Fibroblast of peridontal ligament (primary cell): Measurements from ENCODE around the gene STAG3.

Experiments used
- DNase-seq: peaks from one replicate; pipeline ENCODE4 v3.0.0-alpha.2; 2010; ENCODE audit errors: extremely low read depth

Gene STAG3

DNA sequence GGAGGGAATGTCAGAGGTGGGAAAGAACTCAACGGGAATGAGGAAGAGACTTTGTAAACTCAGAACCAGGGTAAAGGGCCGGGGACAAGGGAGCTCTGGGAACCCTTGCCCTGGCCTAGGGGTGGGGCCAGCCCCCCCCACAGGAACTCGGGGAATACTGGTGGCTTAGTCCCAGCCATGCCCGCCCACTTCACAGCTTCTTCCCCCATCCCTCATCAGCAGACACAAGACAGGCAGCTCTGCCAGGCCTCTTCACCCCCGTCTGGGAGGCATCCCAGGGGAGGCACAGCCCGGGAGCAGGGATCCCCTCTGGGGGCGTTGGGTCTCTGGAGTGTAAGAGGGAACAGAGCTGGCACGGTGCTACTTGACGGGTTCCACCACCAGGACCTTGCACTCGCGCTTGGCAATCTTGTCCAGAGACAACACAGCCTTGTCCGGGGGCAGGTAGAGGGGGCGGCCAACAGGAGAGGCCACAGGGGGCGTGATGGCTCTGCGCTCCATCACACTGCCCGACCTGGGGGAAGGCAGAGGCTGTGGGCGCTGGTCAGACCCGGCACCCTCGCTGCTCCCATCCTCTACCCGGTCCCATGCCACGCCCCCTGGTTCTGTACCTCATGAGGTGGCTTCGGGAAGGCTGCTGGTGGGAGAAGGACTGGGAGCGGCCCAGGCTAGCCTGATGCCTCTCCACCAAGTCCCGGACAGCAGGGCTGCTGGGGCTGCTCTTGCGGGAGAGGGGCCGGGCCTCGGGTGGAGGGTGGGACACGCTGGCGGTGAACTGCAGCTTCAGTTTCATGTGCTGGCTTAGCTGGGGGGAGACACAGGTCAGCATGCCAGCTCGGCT, 22.8 kb upstream of the STAG3 start:
- no peak for DNase-seq

- no peak for DNase-seq
Measured at GRCh38 chr7:100155553-100156317, 22.0 kb upstream of the STAG3 start.

- no peak for DNase-seq
Measured at GRCh38 chr7:100156331-100157068, 21.2 kb upstream of the STAG3 start.

DNA sequence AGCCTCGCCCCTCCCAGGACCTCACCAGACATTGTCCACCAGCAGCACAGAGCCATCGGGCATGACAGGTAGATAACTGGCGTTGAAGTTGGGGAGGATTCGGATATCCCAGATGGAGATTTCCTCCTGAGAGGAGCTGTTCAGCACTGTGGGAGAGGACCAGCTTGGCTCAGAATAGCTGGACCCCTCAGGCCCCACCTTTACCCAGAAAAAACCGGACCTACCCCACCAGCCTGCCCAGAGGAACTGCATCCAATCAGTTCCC, 20.7 kb upstream of the STAG3 start:
- DNase-seq: no peak

DNA sequence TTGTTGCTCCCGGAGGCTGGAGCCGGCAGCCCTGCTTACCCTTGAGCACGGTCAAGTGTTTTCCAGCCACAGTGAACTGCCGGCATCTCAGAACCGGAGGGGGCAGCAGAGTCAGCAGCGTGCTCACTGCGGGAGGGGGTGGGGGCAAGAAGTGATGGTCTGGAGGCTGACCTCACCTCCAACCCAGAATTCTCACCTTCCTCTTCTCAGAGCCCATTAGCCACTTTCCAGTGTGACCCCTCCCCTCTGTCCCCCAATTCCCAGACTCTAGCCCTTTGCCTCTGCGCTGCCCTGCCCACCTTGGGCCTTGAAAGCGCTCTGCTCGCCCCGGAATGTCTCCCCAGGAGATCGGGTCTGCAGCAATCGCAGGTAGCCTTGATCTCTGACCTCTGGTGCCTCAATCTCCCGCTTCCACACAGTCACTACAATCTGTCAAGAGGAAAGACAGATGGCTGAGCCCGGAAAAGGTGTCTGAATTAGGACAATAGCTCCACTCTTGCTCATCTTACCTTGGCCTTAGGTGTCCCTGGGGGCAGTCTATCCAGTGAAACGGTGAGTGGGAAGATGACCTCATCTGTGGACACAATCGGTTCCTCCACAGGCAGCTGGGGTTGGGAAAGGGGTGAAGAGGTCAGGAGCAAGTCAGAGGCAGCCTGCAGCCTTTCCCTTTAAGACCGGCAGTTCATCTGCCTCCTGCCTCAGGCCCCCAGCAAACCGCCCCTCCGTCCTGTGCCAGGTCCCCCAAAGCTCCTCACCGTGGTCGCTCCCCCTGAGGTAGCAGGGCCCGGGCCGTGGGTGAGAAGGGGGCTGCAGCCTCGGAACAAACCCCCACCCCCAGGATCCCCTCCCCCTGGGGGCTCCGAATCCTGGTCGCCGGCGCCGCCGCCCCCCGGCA, 20.1 kb upstream of the STAG3 start:
- DNase-seq: peak; percentile 33

DNA sequence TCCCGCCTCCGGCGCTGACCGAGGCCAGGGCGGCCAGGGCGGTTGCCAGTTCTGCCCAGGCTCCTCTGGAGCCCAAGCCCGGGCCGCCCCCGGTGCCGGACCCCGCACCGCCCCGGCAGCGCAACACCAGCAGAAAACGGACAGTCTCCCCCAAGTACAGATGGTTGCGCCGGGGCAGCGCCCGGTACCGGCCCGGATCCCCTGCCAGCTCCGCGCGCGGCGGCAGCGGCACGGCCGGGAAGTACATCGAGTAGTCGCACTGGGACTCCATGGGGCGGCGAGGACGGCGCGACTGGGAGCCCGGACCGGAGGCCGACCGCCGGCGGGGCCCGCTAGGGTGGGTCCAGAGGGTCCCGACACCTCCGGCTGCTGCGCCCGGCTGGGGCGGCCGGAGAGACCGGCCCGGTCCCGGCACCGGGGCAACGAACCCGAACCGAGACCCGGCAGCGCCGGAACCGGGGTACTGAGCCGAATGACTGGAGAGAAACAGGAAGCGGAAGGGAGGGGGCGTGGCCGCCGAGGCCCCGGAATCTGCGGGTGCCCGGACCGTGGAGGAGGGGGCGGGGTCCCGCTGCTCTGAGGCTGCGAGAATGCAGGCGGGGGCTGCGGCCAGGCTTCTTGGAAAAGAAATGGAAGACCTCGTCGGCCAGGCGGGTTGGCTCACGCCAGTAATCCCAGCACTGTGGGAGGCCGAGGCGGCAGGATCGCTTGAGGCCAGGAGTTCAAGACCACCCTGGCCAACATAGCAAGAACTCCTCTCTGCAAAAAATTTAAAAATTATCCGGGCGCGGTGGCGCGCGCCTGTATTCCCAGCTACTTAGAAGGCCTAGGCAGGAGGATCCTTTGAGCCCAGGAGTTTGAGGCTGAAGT, 19.3 kb upstream of the STAG3 start, which contains the start of gene TRAPPC14:
TSS of gene TRAPPC14 (minus strand) at position 495 of the 870 bp plus-strand sequence. CDS start at position 271, 224 bp downstream.
- peak; percentile 67 for DNase-seq

GRCh38 chr7:100159099-100159623, 18.6 kb upstream of the STAG3 start:
- no peak for DNase-seq

GRCh38 chr7:100160067-100160466, 17.7 kb upstream of the STAG3 start:
- no peak for DNase-seq

- no peak for DNase-seq
Measured at GRCh38 chr7:100163006-100163531, 14.6 kb upstream of the STAG3 start.

DNA sequence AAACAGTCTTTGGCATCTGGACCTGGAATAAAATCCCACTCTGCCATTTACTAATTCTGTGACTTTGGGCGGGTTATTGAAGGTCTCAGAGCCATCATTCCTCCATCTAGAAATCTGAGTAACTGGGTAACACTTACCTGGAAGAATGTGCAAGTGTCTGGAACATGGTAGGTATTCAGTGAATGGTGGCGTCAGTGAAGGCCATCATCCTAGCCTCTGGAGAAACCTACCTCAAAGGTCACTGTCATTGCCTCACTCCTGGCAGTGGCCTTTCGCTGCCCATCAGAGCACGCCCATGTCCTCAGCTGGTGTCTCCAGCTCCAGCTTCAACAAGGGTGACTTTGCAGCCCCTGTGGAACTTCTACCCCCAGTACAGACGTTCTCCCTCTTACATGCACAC, 13.8 kb upstream of the STAG3 start:
- DNase-seq: no peak

DNA sequence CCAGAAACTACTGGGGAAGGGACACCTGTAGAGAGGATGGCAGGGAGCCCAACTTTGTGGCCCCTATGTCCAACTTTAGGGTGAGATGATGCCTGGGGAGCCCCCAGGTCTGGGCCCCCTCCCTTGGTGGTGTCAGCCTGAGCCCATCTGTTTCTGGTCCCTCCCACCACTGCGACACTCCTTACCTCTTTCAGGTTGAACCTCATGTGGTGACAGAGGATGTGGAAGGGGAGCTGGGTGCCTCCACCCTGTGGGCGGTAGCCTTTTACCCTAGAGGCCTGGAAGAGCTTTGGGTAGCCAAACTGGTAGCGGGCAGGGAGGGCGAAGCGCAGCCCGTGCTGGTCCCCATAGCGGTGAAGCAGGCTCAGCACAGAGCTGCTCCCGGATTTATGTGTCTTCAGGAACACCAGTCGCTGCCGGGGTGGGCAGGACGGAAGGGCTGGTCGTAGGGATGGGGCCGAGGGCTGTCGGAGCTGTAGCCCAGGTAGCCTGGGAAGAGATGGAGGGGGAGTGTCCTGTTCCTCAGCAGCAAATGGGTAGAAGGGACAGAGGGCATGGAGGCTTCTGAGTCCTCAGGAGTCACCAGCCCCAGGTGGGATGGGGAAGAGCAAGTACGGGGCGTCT, 11.3 kb upstream of the STAG3 start:
- DNase-seq: no peak

GRCh38 chr7:100166970-100167911, 10.5 kb upstream of the STAG3 start:
- DNase-seq: no peak

GRCh38 chr7:100167912-100168323, 9.8 kb upstream of the STAG3 start:
- peak; percentile 31 for DNase-seq

- no peak for DNase-seq
Measured at GRCh38 chr7:100169147-100169850, 8.4 kb upstream of the STAG3 start.

GRCh38 chr7:100170101-100170897, 7.4 kb upstream of the STAG3 start:
- DNase-seq: no peak

- no peak for DNase-seq
Measured at GRCh38 chr7:100171087-100171681, 6.5 kb upstream of the STAG3 start.
